Muscle of leg (tissue), 11 donors: ENCODE data around the gene DHH. TPM values are rescaled to one million over a fixed set of nuclear protein-coding genes. Genes with fewer than 3 reads are reported as not detected.
A peak's percentile ranks its signal among the peaks of the same experiment; 100 is the strongest.
"Not testable (repeated sequence)": the region's sequence is repeated elsewhere in the genome, so short reads cannot be mapped to it uniquely, and the experiment has no call there.

Experiments used
- DNase-seq: peaks from one replicate; pipeline ENCODE4 v3.0.0; 2013
- H3K27ac ChIP-seq: one replicate; pipeline ENCODE4 v1.5.1; 2013; ENCODE audit warnings: mild to moderate bottlenecking, low read length, control low read depth
- H3K27me3 ChIP-seq: one replicate; pipeline ENCODE4 v1.6.1; 2013; ENCODE audit warnings: low read length; ENCODE audit not compliant: control insufficient read depth, insufficient read depth
- H3K36me3 ChIP-seq: one replicate; pipeline ENCODE4 v1.6.1; 2013; ENCODE audit warnings: low read length; ENCODE audit not compliant: control insufficient read depth, insufficient read depth
- H3K4me1 ChIP-seq: one replicate; pipeline ENCODE4 v1.6.1; 2013; ENCODE audit warnings: low read length; ENCODE audit not compliant: control insufficient read depth, insufficient read depth
- H3K4me3 ChIP-seq: one replicate; pipeline ENCODE4 v1.5.1; 2013; ENCODE audit warnings: low read length, control low read depth
- H3K9me3 ChIP-seq: replicated peaks from 2 replicates; pipeline ENCODE4 v1.6.1; 2013; ENCODE audit warnings: low read depth, low read length; ENCODE audit not compliant: control insufficient read depth
- WGBS: methylation state at CpG from one replicate; pipeline ENCODE4 v1.1.5; 2013; ENCODE audit warnings: missing lambda C conversion rate; ENCODE audit not compliant: insufficient coverage; 5-methylcytosine and 5-hydroxymethylcytosine counted together
- polyA plus RNA-seq, 8 donors: library from polyadenylated mRNA; unstranded; fragments of 120-200 nt; gene quantifications; one replicate each; pipeline versions ENCODE4 v1.2.1 to v1.2.3, GENCODE V29; 2013; ENCODE audit warnings: inconsistent platforms in 1 of 8, low replicate concordance in 1 of 8; ENCODE audit not compliant: insufficient read length in 8 of 8, insufficient read depth in 1 of 8
- total RNA-seq: library from RNA; stranded (reverse); fragments of 120-200 nt; gene quantifications from one replicate; pipeline ENCODE4 v1.2.4, GENCODE V29; 2013

The DHH gene
- total and polyA plus RNA-seq, 9 donors, result 0.42 to 3.4 (median 1.1) TPM

DNA sequence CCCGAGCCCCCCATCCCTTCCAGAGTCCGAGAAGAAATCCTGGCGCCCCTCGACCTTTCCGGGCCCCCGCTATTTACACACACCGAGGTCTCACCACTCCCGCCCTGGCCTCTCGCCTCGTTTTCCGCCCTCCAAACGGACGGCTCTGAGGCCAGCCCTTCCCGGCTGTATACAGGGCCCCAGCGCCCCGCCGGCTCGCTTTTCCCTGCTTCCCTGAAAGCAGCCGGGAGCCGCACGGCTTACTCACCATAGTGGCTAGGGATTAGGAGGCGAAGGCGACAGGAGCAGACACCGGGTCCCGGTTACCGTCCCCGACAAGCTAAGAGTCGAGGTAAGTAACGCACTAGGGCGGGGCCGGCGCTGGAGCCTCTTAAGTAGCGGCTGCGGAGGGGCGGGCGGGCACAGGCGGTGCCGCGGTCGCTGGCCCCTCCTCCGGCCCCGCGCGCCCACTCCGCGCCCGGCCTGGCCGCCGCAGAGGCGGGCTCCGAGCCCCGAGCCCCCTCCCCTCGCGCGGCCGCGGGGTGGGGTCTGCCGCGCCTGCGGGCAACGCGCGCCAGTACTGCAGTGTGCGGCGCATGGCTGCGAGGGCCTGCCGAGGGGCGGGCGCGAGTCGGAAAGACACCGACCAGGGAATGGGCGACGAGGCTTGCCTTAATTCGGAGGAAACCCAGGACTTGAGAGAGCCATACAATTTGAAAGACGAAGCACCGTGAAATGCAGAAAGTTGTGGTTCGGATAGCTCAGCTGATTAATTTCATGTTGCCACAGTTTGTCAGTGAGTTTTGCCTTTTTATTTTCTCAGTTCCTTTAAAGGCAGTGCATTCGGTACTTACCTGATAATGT lies 36.7 kb upstream of the DHH start, which contains the start of gene TUBA1B:
Gene TUBA1B, minus strand, starts transcription at position 345 of the 843 bp plus-strand sequence. Its CDS starts 95 bp downstream, at position 250.
- peak within 1 kb of the TSS; percentile 100 for H3K27ac ChIP-seq
- peaks cover 22% of the 10 kb centered on the region for H3K4me1 ChIP-seq
- H3K36me3 ChIP-seq, result peaks cover 31% of the 10 kb centered on the region
- DNase-seq, result peak; percentile 97
- peak within 1 kb of the TSS; percentile 100 for H3K4me3 ChIP-seq
- no peaks in the 10 kb centered on the region for H3K27me3 ChIP-seq
- H3K9me3 ChIP-seq, result no peaks in the 10 kb centered on the region
- WGBS, result under 1% methylated on average over 68 of the region's 79 CpGs

DNA sequence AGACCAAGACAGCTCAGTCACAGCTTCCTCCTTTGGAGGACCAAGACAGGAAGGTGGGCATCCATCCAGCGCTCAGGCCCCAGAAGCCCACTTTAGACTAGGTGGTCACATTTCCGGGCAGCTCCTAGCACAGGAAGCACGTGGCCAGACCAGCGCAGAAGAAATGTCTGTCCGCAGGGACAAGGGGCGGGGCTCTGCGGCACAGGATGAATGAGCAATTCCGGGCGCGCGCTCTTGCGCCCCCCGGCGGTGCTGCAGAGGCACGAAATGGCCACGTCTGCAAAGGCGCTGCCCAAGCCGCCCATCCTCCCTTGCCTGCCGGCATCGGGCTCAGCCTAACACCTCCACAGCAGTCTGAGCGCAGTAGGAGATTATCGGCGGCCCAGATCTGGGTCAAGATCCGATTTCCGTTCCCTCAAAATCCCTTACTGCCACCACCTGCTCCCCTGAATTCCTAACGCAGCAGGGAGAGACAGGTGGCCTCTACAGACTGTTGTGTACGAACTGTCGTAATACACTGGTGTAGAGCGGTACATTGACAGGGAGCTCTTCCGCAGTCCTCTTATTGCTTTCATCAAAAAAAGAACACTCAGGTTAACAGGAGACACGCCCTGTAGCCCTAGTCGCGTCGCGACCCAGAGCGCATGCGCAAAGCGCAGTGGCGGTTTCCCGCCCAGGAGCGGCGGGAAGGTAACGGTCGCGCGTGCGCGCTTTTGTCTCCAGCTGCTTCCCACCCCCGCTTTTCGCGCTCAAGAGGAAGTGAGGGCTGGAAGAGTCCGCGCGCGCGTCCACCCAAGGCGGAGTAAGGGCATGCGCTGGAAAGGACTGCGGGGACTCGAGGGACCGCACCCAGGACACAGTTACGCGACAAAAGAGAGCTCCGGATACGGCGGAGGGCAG lies 35.8 kb upstream of the DHH start:
- peak; percentile 98 for DNase-seq
- Histone ChIP-seq H3K27ac (peak overlapping the region; percentile 100), H3K27me3 (no peaks in the 10 kb centered on the region), H3K4me1 (peaks cover 22% of the 10 kb centered on the region), H3K36me3 (peaks cover 31% of the 10 kb centered on the region), H3K9me3 (no peaks in the 10 kb centered on the region), H3K4me3 (peak overlapping the region; percentile 100)
- under 1% methylated on average over 58 of the region's 66 CpGs for WGBS

DNA sequence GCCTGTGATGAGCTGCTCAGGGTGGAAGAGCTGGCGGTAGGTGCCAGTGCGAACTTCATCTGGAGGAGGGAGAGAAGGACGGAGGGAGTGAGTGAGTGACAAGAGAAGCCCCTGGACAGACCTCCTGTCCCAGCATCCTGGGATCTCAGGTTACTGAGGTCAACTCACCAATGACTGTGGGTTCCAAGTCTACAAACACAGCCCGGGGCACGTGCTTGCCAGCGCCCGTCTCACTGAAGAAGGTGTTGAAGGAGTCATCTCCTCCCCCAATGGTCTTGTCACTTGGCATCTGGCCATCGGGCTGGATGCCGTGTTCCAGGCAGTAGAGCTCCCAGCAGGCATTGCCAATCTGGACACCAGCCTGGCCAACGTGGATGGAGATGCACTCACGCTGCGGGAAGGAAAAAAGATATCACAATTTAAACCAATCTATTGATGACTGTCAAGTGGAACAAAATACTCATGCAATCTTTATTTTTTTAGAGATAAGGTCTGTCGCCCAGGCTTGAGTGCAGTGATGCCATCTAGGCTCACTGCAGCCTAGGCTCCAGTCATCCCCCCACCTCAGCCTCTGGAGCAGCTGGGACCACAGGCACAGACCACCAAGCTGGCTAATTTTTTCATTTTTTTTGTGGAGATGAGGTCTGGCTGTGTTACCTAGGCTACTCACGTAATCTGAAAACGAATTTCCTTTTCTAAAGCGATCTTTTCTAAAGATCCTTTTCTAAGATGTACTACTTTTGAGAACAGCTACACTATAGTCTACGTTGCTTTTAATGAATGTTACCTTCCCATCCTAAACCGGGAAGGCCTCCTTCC lies 34.9 kb upstream of the DHH start:
- Histone ChIP-seq H3K27me3 (no peaks in the 10 kb centered on the region), H3K4me1 (peaks cover 22% of the 10 kb centered on the region), H3K27ac (peak overlapping the region; percentile 100), H3K9me3 (no peaks in the 10 kb centered on the region), H3K4me3 (peak overlapping the region; percentile 100), H3K36me3 (peaks cover 31% of the 10 kb centered on the region)
- 69% methylated on average over 4 of the region's 18 CpGs for WGBS
- DNase-seq, result no peak

DNA sequence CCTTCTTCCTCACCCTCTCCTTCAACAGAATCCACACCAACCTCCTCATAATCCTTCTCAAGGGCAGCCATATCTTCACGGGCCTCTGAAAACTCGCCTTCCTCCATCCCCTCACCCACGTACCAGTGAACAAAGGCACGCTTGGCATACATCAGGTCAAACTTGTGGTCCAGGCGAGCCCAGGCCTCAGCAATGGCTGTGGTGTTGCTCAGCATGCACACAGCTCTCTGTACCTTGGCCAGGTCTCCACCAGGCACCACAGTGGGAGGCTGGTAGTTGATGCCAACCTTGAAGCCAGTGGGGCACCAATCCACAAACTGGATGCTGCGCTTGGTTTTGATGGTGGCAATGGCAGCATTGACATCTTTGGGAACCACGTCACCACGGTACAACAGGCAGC lies 33.4 kb upstream of the DHH start:
- not testable (repeated sequence) for H3K4me3 ChIP-seq, H3K27ac ChIP-seq, H3K9me3 ChIP-seq, H3K27me3 ChIP-seq, DNase-seq
- peaks cover 17% of the 10 kb centered on the region for H3K4me1 ChIP-seq
- peaks cover 31% of the 10 kb centered on the region for H3K36me3 ChIP-seq
- WGBS, result no CpG with 5 or more reads among the region's 8 CpGs

DNA sequence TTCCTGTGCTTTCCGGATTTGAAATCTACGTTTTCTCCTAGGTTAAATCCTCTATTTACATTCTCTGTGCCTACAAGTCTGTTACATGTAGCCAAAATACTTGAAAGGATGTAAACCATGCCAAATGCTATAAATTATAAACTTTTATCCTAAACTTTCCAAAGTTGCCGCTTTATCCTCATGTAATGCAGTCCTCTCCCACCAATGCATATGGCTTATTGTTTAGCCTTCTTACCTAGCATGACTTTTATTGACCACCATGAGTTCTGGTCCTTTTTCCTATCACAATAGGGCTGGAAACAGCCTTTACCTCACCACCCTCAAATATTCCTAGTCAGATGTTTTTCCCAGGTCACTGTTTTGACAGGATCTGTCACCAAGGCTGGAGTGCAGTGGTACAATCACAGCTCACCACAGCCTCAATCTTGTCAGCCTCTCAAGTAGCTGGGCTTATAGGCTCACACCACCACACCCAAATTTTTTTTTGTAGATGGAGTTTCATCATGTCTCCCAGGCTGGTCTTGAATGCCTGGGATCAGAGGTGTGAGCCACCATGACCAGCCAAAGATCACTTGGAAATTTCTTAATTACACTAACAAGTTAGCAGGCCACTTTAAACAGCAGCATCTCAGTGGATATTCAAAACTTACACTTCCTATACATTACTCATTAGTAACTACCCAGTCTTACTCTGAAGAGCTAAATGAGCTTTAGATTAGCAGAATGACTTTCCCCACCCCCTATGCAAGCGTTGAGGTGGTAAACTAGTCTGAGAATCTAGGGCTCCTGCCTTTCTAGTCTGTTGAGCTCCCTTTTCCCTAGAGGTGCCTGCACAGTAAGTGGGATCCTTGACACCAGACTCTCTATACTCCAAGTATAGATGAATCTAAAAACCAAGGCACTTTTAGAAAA lies 32.5 kb upstream of the DHH start:
- 94% methylated on average over 1 of the region's 4 CpGs for WGBS
- no peaks in the 10 kb centered on the region for H3K27me3 ChIP-seq
- no peak overlapping the region for H3K27ac ChIP-seq
- no peaks in the 10 kb centered on the region for H3K9me3 ChIP-seq
- H3K36me3 ChIP-seq, result peaks cover 31% of the 10 kb centered on the region
- peaks cover 14% of the 10 kb centered on the region for H3K4me1 ChIP-seq
- DNase-seq, result no peak
- H3K4me3 ChIP-seq, result no peak overlapping the region

DNA sequence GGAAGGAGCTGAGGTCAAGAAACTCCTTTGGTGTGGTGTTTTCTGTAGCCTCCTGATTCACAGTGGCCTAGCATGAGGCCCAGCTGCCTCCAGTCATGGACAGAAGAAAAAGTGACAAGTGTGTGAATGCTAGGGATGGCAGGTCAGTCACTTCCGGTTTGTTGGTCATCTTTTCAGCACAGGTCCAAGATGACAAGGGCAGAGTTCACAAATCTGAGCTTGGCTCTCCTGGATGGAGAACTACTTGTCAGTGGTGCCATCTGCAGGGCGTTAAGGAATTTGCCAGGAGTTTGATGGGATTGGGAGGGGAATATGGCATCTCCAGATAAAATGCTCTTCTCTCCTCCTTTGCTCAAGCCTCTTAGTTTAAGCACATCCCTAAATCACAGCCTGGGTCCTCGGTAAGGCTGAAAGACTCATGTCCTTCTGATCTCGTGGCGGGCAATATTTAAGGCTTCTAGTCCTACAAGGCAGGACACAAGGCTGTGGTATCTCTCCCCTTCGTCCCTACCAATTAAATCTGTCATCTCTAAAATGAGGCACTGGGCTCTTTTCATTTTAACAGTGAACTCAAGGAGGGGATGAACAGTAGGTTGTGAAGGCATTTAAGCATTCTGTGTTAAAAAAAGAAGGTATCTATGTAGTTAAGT lies 26.6 kb upstream of the DHH start:
- Histone ChIP-seq H3K4me3 (no peak overlapping the region), H3K27ac (no peak overlapping the region), H3K9me3 (no peaks in the 10 kb centered on the region), H3K36me3 (no peaks in the 10 kb centered on the region), H3K4me1 (peaks cover 2% of the 10 kb centered on the region), H3K27me3 (no peaks in the 10 kb centered on the region)
- 4% methylated on average over 4 of the region's 6 CpGs for WGBS
- peak; percentile 64 for DNase-seq

DNA sequence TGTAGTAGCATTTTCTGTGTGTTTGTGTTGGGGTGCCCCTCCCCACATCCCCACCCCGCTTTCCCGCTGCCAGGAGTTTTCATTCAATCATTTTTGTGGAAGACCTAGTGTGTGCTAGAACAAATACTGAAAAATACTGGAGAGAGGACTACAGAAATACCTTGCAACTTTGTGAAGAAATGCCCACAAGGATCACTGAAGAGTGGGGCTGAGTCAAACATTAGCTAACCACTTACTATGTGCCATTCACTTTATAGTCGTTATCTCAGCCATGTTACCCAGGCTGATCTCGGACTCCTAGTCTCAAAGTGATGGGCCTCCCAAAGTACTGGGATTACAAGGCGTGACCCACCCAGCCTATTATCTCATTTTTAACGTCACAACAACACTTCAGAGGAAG lies 16.6 kb upstream of the DHH start:
- 63% methylated on average over 1 of the region's 6 CpGs for WGBS
- H3K4me1 ChIP-seq, result peaks cover 33% of the 10 kb centered on the region

DNA sequence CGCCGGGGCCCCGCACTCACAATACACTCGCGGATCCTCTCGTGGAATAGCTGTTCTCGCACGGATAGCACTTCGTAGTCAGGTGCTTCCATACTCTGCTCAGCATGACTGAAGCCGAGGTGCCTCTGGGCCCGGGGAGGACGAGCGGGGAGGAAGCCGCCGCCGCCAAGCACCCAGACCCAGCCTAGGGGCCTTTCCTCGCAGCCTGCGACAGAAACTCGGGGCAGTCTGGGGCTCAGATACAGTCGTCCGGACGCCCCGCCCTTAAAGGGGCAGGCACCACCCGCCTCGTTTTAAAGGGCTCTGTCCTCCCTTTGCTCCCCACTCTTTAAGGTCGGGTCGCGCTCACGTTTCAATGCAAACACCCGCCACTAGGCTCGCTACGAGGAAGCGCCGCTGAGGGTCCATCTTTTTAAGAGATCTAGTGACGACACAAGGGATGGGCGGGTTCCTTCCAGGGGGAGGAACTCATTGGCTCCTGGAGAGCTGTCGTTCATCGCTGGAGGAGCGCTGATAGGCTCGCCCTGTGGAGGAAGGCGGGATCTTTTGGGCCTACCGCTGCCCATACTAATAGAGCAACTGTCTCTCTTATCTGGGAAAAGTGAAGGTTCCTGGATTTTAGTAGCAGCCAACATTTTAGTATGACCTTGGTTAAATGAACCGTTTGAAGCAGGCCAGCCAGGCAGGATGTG lies 16.0 kb upstream of the DHH start, which contains the start of gene LMBR1L:
Gene LMBR1L, minus strand, starts transcription at position 384 of the 692 bp plus-strand sequence. Its CDS starts 292 bp downstream, at position 92.
- peaks cover 38% of the 10 kb centered on the region for H3K4me1 ChIP-seq

More for the DNA sequence above, 16.6 kb upstream of the DHH start:
- Histone ChIP-seq H3K27ac (peak overlapping the region; percentile 97), H3K9me3 (no peaks in the 10 kb centered on the region), H3K27me3 (no peaks in the 10 kb centered on the region), H3K4me3 (peak overlapping the region; percentile 97), H3K36me3 (peaks cover 15% of the 10 kb centered on the region)
- no peak for DNase-seq

More for the DNA sequence above, 16.0 kb upstream of the DHH start, which contains the start of gene LMBR1L:
- DNase-seq, result peak; percentile 100
- no peaks in the 10 kb centered on the region for H3K27me3 ChIP-seq
- peaks cover 20% of the 10 kb centered on the region for H3K36me3 ChIP-seq
- H3K9me3 ChIP-seq, result no peaks in the 10 kb centered on the region
- peak within 1 kb of the TSS; percentile 97 for H3K4me3 ChIP-seq
- WGBS, result under 1% methylated on average over 36 of the region's 43 CpGs
- peak within 1 kb of the TSS; percentile 97 for H3K27ac ChIP-seq
